GM19463 (cell line): Measurements from ENCODE around the gene RIPK4.
"Not testable (repeated sequence)": the region's sequence is repeated elsewhere in the genome, so short reads cannot be mapped to it uniquely, and the experiment has no call there.

Source experiments
- ATAC-seq: cut with Tn5 transposase; IDR thresholded peaks from one replicate; pipeline ENCODE4 v1.9.1; 2021; ENCODE audit warnings: mild to moderate bottlenecking, moderate library complexity; ENCODE audit not compliant: unreplicated experiment

Gene RIPK4

GRCh38 chr21:41698071-41698470 is 68.8 kb downstream of the RIPK4 start:
- ATAC-seq, result no peak

DNA sequence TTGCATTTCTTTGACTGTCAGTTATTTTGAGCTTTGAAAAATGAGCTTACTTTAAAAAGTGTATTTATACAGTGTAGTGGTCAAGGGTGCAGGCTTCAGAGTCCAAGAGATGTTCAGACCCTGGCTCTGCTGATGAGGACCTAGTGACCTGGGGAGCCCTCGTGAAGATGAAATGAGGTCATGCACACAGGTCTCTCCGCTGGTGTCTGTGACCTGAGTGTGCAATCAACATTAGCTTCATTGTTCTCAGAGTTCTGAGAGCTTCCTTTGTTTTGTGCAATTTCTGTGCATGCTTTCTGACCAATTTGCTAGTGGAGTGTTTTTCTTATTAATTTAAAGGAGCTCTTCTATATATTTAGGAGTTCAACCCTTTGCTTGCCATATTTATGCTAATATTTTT is 71.3 kb downstream of the RIPK4 start:
- ATAC-seq, result no peak

DNA sequence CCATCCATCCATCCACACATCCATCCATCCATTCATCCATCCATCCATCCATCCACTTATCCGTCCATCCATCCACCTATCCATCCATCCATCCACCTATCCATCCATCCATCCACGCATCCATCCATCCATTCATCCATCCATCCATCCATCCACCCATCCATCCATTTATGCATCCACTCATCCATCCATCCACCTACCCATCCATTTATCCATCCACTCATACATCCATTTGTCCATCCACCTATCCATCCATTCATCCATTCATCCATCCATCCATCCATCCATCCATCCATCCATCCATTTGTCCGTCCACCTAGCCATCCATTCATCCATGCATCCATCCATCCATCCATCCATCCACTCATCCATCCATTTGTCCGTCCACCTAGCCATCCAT is 72.8 kb downstream of the RIPK4 start:
- not testable (repeated sequence) for ATAC-seq

DNA sequence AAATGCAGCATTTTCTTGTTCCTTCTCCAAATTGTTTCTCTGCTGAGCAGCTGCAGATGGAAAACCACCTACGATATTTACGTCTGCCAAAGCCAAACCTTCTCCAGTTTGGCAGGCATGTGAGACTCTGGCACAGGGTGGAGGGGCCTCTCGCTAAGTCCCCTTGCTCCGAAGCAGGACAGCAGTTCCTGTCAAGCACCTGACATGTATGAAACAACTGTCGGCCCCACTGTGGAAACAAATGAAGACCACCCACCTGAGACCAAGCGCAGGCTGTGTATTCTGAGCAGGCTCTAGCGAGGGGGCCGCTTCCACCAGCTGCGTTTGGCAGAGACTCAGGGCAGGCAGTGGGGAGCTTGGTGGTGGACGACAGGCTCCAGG is 74.7 kb downstream of the RIPK4 start:
- ATAC-seq, result no peak

DNA sequence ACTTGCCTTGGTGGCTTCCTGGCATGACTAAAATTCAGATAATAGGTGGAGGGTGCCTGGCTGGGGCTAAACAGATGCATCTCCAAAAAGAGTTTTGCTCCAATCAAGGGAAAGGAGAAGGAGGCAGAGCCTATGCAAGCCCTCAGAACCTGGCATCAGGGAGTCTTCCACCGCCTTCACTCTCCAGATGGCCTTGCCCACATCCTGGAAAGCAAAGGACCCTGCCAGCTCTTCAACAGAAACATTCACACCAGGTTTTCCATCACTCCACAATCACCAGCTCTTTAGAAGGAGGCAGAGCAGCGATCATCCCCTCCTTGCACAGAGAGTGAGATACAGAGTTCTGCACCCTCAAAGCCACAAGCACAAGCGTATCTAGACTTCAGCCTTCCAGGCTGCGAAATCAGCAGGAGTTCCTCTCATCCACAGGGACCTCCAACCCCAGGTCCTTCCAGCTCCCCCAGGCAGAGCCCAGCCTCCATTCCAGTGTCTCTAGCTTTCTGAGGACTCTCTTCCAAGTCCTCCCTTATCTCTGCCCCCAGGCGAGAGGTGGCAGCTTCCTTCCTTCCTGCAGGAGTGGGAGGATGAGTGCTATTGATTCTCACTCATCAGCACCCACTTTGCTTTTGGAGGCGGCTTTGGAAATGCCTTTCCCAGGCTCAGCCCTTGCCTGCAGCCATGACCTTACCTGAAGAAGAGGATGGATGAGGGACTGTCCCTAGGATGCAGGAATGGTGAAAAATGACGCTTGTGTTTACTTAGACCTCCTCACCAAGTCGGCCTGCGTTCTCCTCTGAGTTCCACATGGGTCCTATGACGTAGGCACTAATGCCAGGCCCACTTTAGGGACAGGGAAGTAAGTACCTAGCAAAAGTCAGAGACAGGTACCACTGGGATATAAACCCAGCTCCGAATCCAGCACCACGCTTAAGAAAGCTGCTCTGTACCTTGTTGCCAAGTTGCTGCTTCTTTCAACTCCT is 75.4 kb downstream of the RIPK4 start:
- no peak for ATAC-seq
